CD14-positive monocyte (primary cell): Measurements from ENCODE around the gene FEM1A. TPM values are rescaled to one million over a fixed set of nuclear protein-coding genes. Genes with fewer than 3 reads are reported as not detected.

Experiments
- DNase-seq, 3 donors: peaks; one replicate each; pipeline ENCODE4 v3.0.0-alpha.2; 2011 to 2022
- H2AFZ ChIP-seq: 2 replicates; pipeline ENCODE4 v1.6.0; 2012; ENCODE audit warnings: mild to moderate bottlenecking, low read depth, low read length, inconsistent platforms; ENCODE audit not compliant: insufficient read depth, poor library complexity, severe bottlenecking
- H3K27ac ChIP-seq, 2 donors: 1 replicate in 1 of 2; 2 replicates in 1 of 2; pipeline ENCODE4 v1.5.1; 2012 to 2013; ENCODE audit warnings: low read length in 2 of 2, control low read depth in 1 of 2, inconsistent platforms in 1 of 2, low read depth in 1 of 2, mild to moderate bottlenecking in 1 of 2
- H3K27me3 ChIP-seq, 2 donors: one replicate each; pipeline versions ENCODE4 v1.6.0 to v1.6.1; 2011 to 2013; ENCODE audit warnings: low read length in 2 of 2; ENCODE audit not compliant: control insufficient read depth in 2 of 2, insufficient read depth in 2 of 2
- H3K36me3 ChIP-seq, 2 donors: replicated peaks in 1 of 2; 1 replicate in 1 of 2; 2 replicates in 1 of 2; pipeline versions ENCODE4 v1.5.1 to v1.6.1; 2012 to 2013; ENCODE audit warnings: low read length in 2 of 2, control low read depth in 1 of 2, inconsistent platforms in 1 of 2, mild to moderate bottlenecking in 1 of 2; ENCODE audit not compliant: insufficient read depth in 2 of 2, control insufficient read depth in 1 of 2
- H3K4me1 ChIP-seq, 2 donors: 1 replicate in 1 of 2; 2 replicates in 1 of 2; pipeline versions ENCODE4 v1.5.1 to v1.6.1; 2012 to 2013; ENCODE audit warnings: low read length in 2 of 2, control low read depth in 1 of 2, inconsistent platforms in 1 of 2, mild to moderate bottlenecking in 1 of 2, moderate library complexity in 1 of 2; ENCODE audit not compliant: insufficient read depth in 2 of 2, control insufficient read depth in 1 of 2
- H3K4me2 ChIP-seq: replicated peaks from 2 replicates; pipeline ENCODE3; 2012; ENCODE audit warnings: low read length, moderate library complexity, mild to moderate bottlenecking; ENCODE audit not compliant: poor library complexity, severe bottlenecking; ENCODE audit errors: extremely low read depth
- H3K4me3 ChIP-seq, 3 experiments: fragments of 200-600 bp in 1 of 3; sonication (generic) in 1 of 3; replicated peaks in 1 of 3; 1 replicate in 2 of 3; 2 replicates in 1 of 3; pipeline ENCODE4 v1.5.1; 2011 to 2013; ENCODE audit warnings: low read length in 3 of 3, mild to moderate bottlenecking in 3 of 3, control low read depth in 2 of 3, low read depth in 2 of 3, inconsistent platforms in 1 of 3, moderate library complexity in 1 of 3
- H3K79me2 ChIP-seq: 2 replicates; pipeline ENCODE4 v1.6.0; 2012; ENCODE audit warnings: mild to moderate bottlenecking, control low read depth, inconsistent platforms, low read length, moderate library complexity; ENCODE audit not compliant: insufficient read depth
- H3K9ac ChIP-seq: 2 replicates; pipeline ENCODE4 v1.6.0; 2017; ENCODE audit warnings: low read length, mild to moderate bottlenecking; ENCODE audit not compliant: insufficient read depth, poor library complexity, severe bottlenecking
- H3K9me3 ChIP-seq, 2 donors: replicated peaks in 1 of 2; 1 replicate in 1 of 2; 2 replicates in 1 of 2; pipeline versions ENCODE4 v1.5.1 to v1.6.1; 2012 to 2013; ENCODE audit warnings: low read length in 2 of 2, control low read depth in 1 of 2; ENCODE audit not compliant: control insufficient read depth in 1 of 2, insufficient read depth in 1 of 2
- H4K20me1 ChIP-seq: 2 replicates; pipeline ENCODE4 v1.6.0; 2012; ENCODE audit warnings: mild to moderate bottlenecking, low read length, control low read depth, moderate library complexity; ENCODE audit not compliant: insufficient read depth
- H3K27ac Mint-ChIP-seq, 7 donors: one replicate each; pipeline ENCODE4 v1.8.0; 2020; ENCODE audit warnings: mild to moderate bottlenecking in 7 of 7, mixed read lengths in 7 of 7, moderate library complexity in 6 of 7, inconsistent platforms in 2 of 7
- H3K27me3 Mint-ChIP-seq, 3 donors: one replicate each; pipeline ENCODE4 v1.8.0; 2021 to 2022; ENCODE audit warnings: low read depth in 3 of 3, mild to moderate bottlenecking in 3 of 3, mixed read lengths in 3 of 3, moderate library complexity in 3 of 3, inconsistent platforms in 1 of 3
- H3K36me3 Mint-ChIP-seq, 2 donors: one replicate each; pipeline ENCODE4 v1.8.0; 2020; ENCODE audit warnings: mixed read lengths in 2 of 2, inconsistent platforms in 1 of 2, mild to moderate bottlenecking in 1 of 2
- H3K4me1 Mint-ChIP-seq: one replicate; pipeline ENCODE4 v1.8.0; 2020; ENCODE audit warnings: mild to moderate bottlenecking, mixed read lengths
- H3K4me3 Mint-ChIP-seq, 2 donors: one replicate each; pipeline ENCODE4 v1.8.0; 2020; ENCODE audit warnings: mild to moderate bottlenecking in 2 of 2, mixed read lengths in 2 of 2, moderate library complexity in 1 of 2
- H3K9me3 Mint-ChIP-seq, 7 donors: one replicate each; pipeline ENCODE4 v1.8.0; 2020 to 2022; ENCODE audit warnings: mixed read lengths in 7 of 7, mild to moderate bottlenecking in 6 of 7, moderate library complexity in 6 of 7, inconsistent platforms in 2 of 7
- WGBS: methylation state at CpG from one replicate; pipeline ENCODE4 v1.1.5; 2013; ENCODE audit warnings: missing lambda C conversion rate; ENCODE audit not compliant: insufficient coverage; 5-methylcytosine and 5-hydroxymethylcytosine counted together
- intact Hi-C, 2 donors: fragments of 100-400 bp; cut with micrococcal nuclease; formaldehyde crosslinking; loops; one replicate each; pipeline versions ENCODE4 v1.15.0 to v1.15.1; 2023
- polyA plus RNA-seq, 3 donors: library from polyadenylated mRNA; depleted of rRNA in 1 of 3; unstranded in 2 of 3; stranded (reverse) in 1 of 3; fragments of 300-500 nt in 2 of 3; fragments of >200 nt in 1 of 3; fragmentation: Illumina TruSeq in 2 of 3; gene quantifications; 1 replicate in 2 of 3; 2 replicates in 1 of 3; pipeline ENCODE4 v1.2.3, GENCODE V29; 2012 to 2021
- TF ChIP-seq, protein P1 (sequence below): fragments of 200-600 bp; IDR thresholded peaks from one replicate; pipeline ENCODE4 v1.8.0; 2022; ENCODE audit warnings: antibody characterized with exemption, mild to moderate bottlenecking

The FEM1A gene
- polyA plus RNA-seq, 3 donors, result 2.1 to 4.2 (median 2.4) TPM

GRCh38 chr19:4830332-4830731, 38.8 kb downstream of the FEM1A start:
- TF ChIP-seq, protein P1, sequence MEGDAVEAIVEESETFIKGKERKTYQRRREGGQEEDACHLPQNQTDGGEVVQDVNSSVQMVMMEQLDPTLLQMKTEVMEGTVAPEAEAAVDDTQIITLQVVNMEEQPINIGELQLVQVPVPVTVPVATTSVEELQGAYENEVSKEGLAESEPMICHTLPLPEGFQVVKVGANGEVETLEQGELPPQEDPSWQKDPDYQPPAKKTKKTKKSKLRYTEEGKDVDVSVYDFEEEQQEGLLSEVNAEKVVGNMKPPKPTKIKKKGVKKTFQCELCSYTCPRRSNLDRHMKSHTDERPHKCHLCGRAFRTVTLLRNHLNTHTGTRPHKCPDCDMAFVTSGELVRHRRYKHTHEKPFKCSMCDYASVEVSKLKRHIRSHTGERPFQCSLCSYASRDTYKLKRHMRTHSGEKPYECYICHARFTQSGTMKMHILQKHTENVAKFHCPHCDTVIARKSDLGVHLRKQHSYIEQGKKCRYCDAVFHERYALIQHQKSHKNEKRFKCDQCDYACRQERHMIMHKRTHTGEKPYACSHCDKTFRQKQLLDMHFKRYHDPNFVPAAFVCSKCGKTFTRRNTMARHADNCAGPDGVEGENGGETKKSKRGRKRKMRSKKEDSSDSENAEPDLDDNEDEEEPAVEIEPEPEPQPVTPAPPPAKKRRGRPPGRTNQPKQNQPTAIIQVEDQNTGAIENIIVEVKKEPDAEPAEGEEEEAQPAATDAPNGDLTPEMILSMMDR, result no peak
- H3K79me2 ChIP-seq, result peaks cover 62% of the 10 kb centered on the region

GRCh38 chr19:4830768-4831265, 39.3 kb downstream of the FEM1A start:
- H3K4me3 ChIP-seq, result peak overlapping the region; percentile 67 to 91 (median 82)
- no peak overlapping the region for H2AFZ ChIP-seq
- peaks cover 46% of the 10 kb centered on the region for H4K20me1 ChIP-seq
- H3K36me3 ChIP-seq, result peaks cover 2 to 11% of the 10 kb centered on the region in 2 donors
- Mint-ChIP-seq H3K4me1 (peaks cover 26% of the 10 kb centered on the region), H3K4me3 (peak overlapping the region; percentile 96), H3K9me3 (no peaks in the 10 kb centered on the region), H3K27me3 (peaks cover 0 to 4% (median 0%) of the 10 kb centered on the region in 3 donors), H3K27ac (peak overlapping the region; percentile 86 to 98 (median 94)), H3K36me3 (peaks cover 5 to 12% of the 10 kb centered on the region in 2 donors)
- peaks cover 24 to 28% of the 10 kb centered on the region in 2 donors for H3K4me1 ChIP-seq
- TF ChIP-seq, protein P1, result no peak
- 59% methylated on average over 6 of the region's 6 CpGs for WGBS
- peak overlapping the region; percentile 88 to 96 for H3K27ac ChIP-seq
- peak overlapping the region; percentile 98 for H3K9ac ChIP-seq
- no peaks in the 10 kb centered on the region for H3K27me3 ChIP-seq
- peak overlapping the region; percentile 89 for H3K4me2 ChIP-seq
- H3K79me2 ChIP-seq, result peaks cover 57% of the 10 kb centered on the region
- H3K9me3 ChIP-seq, result no peaks in the 10 kb centered on the region
- no peak for DNase-seq
- intact Hi-C loops, result loop anchor here in 1 of 2 donors (2.0 to 5.0 kb wide), 2 partner anchors 20 to 36 kb away; partner anchors contain the start of gene PLIN3

More at GRCh38 chr19:4830332-4830731, 38.8 kb downstream of the FEM1A start:
- H2AFZ ChIP-seq, result no peak overlapping the region
- peak overlapping the region; percentile 96 for H3K4me3 Mint-ChIP-seq
- no peak for DNase-seq
- peak overlapping the region; percentile 89 for H3K4me2 ChIP-seq
- 98% methylated on average over 3 of the region's 6 CpGs for WGBS
- peaks cover 0 to 4% (median 0%) of the 10 kb centered on the region in 3 donors for H3K27me3 Mint-ChIP-seq
- peaks cover 24 to 28% of the 10 kb centered on the region in 2 donors for H3K4me1 ChIP-seq
- H3K36me3 ChIP-seq, result peaks cover 2 to 13% of the 10 kb centered on the region in 2 donors
- peaks cover 51% of the 10 kb centered on the region for H4K20me1 ChIP-seq
- peak overlapping the region; percentile 88 to 96 for H3K27ac ChIP-seq
- peaks cover 26% of the 10 kb centered on the region for H3K4me1 Mint-ChIP-seq
- peak overlapping the region; percentile 86 to 98 (median 94) for H3K27ac Mint-ChIP-seq
- intact Hi-C loops, result loop anchor here in 1 of 2 donors (2.0 to 5.0 kb wide), 2 partner anchors 20 to 37 kb away; partner anchors contain the start of gene PLIN3
- peak overlapping the region; percentile 67 to 91 (median 82) for H3K4me3 ChIP-seq
- H3K27me3 ChIP-seq, result no peaks in the 10 kb centered on the region
- no peaks in the 10 kb centered on the region for H3K9me3 Mint-ChIP-seq
- H3K9me3 ChIP-seq, result no peaks in the 10 kb centered on the region
- H3K9ac ChIP-seq, result peak overlapping the region; percentile 98
- peaks cover 5 to 13% of the 10 kb centered on the region in 2 donors for H3K36me3 Mint-ChIP-seq
